Breast epithelium (tissue), 3 donors: ENCODE data around the gene OSGEP.

Experiments
- POLR2A ChIP-seq: fragments of 450-650 bp; IDR thresholded peaks from one replicate; pipeline ENCODE4 v1.6.1; 2016; ENCODE audit warnings: antibody characterized with exemption, mild to moderate bottlenecking, moderate library complexity
- POLR2AphosphoS5 ChIP-seq, 3 donors: sonication (generic); formaldehyde crosslinking; IDR thresholded peaks; one replicate each; pipeline ENCODE4 v1.6.1; 2017; ENCODE audit warnings: antibody characterized with exemption in 3 of 3
- TF ChIP-seq, protein P1 (sequence below), 3 donors: fragments of 450-650 bp; IDR thresholded peaks; one replicate each; pipeline ENCODE4 v1.5.1; 2016 to 2017; ENCODE audit warnings: antibody characterized with exemption in 3 of 3, mild to moderate bottlenecking in 3 of 3, moderate library complexity in 3 of 3

DNA sequence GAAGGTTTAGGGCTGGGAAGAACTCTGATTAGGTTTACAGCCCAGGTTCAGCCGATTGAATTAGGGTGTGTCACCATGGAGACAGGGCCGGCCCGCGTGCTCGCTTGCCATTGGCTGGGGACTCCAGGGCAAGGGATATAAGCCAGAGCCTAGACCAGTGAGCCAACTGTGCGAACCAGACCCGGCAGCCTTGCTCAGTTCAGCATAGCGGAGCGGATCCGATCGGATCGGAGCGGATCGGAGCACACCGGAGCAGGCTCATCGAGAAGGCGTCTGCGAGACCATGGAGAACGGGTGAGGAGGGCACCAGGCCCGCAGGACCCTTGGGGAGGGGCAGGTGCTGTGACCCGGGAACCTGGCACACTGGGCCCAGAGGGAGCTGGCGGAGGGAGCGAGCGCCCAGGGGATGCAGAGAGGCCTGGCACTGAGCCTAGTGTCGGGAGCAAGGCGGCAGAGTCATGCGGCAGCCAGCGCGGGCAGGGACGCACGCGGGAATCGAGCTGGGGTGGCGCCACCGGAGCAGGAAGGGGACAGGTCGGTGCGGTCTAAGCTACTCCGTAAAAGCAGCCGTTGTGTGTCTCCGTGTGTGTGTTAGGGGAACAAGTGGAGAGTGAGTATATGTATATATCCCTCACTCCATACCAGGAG is 14.8 kb upstream of the OSGEP start, which contains the start of gene PNP:
- TF ChIP-seq, protein P1, sequence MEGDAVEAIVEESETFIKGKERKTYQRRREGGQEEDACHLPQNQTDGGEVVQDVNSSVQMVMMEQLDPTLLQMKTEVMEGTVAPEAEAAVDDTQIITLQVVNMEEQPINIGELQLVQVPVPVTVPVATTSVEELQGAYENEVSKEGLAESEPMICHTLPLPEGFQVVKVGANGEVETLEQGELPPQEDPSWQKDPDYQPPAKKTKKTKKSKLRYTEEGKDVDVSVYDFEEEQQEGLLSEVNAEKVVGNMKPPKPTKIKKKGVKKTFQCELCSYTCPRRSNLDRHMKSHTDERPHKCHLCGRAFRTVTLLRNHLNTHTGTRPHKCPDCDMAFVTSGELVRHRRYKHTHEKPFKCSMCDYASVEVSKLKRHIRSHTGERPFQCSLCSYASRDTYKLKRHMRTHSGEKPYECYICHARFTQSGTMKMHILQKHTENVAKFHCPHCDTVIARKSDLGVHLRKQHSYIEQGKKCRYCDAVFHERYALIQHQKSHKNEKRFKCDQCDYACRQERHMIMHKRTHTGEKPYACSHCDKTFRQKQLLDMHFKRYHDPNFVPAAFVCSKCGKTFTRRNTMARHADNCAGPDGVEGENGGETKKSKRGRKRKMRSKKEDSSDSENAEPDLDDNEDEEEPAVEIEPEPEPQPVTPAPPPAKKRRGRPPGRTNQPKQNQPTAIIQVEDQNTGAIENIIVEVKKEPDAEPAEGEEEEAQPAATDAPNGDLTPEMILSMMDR (IDR thresholded peaks at IDR 0.05), result no peak
- peak; percentile 69 for TF ChIP-seq POLR2A
- peak; percentile 81 to 97 (median 86) for TF ChIP-seq POLR2AphosphoS5 (IDR thresholded peaks at IDR 0.05)
